GM18511 (cell line): ENCODE measurements around the gene TMEM222.

ENCODE experiments used
- ATAC-seq: cut with Tn5 transposase; IDR thresholded peaks from one replicate; pipeline ENCODE4 v1.9.1; 2021; ENCODE audit warnings: mild to moderate bottlenecking, moderate library complexity; ENCODE audit not compliant: unreplicated experiment

TMEM222 gene

DNA sequence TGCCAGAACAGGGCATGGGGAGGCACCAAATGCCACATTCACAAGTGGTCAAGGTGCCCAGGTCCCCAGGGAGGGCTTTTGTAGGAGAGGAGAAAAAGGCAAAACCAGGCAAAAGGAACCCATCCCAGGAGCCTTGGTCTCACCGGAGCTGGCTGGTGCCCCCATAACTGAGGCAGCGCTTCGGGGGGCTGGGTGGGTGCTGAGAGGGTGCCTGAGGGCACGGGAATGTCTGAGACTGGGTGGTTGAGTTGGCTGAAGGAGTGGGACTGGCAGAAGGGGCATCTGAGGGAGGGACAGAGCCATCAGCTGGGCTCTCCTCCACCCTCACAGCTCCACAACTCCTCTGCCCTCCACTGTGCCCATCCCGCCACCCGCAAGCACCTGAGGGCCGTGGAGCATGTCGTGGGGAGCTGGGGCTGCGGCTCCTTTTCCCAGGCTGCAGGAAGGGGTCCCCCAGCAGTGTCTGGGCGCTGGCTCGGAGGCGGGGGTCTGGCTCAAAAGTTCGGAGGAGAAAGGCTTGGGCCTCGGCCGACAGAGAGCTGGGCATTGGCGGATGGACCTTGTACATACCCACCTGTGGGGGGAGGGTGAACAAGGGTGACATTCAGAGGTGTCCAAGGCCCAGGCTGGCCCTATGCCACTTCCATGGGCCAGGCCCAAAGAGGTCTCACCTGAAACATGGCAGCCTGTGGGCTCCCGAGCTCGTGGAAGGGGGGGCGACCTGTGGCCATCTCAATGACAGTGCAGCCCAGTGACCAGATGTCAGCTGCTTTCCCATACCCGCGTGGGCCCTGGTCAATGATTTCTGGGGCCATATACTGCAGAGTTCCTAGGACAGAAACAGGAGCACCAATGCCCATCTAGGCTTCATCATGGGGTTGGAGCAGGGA is 36.3 kb downstream of the TMEM222 start:
- no peak for ATAC-seq

GRCh38 chr1:27358928-27359313 is 37.0 kb downstream of the TMEM222 start:
- no peak for ATAC-seq

GRCh38 chr1:27359822-27360158 is 37.8 kb downstream of the TMEM222 start:
- no peak for ATAC-seq

DNA sequence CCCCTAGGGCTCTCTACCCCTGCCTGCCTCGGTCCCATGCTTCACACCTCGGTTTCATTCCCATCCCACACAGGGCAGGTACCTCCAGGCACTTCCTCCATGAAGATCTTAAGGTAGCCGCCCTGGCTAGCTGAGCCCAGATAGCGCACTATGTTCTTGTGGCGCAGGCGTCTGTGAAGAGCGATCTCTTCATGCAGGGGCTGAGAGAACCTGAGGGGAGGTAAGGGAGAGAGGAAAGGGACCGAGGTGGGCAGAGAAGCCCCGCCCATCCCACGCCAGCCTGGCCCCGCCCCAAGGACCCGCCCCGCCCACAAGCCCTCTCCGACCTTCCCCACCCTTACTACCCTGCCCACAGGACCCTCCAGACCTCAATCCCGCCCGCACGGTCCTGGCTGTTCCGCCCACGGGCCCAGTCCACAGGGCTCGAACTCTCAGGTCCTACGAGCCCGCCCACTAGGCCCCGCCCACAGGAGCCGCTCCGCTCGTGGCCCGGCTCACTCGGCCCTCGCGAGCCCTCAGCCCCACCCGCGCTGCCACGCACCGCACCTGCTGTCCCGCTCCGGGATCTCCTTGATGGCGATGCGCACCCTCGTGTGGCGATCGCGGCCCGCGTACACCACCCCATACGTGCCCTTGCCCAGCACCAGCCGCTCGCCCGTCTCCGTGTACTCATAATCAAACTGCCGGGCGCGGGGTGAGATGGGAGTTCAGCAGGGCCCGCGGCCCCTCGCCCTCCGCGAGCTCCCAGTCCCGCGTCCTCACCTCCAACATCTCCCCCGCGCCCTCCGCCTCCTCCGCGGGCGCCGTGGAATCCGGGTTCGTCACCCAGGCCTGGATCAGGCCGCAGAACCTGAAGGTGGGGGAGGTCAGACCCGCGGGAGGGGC is 38.4 kb downstream of the TMEM222 start:
- ATAC-seq, result no peak

DNA sequence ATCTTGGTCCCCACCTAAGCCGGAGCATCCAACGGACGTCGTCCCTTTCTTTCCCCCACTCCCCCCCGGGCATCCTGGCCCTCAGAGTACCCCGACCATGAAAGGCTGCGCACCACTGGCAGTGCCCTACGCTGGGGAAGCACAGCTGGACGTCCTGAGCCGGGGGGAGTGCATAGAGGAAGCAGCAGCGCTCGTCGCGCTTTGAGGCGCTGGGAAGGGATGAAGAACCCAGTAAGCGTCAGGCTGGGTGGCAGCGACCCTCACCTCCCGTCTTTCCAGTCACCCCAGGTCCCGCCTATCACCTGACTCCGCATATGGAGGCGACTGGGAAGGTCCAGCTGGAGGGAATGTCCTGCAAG is 39.1 kb downstream of the TMEM222 start:
- no peak for ATAC-seq

DNA sequence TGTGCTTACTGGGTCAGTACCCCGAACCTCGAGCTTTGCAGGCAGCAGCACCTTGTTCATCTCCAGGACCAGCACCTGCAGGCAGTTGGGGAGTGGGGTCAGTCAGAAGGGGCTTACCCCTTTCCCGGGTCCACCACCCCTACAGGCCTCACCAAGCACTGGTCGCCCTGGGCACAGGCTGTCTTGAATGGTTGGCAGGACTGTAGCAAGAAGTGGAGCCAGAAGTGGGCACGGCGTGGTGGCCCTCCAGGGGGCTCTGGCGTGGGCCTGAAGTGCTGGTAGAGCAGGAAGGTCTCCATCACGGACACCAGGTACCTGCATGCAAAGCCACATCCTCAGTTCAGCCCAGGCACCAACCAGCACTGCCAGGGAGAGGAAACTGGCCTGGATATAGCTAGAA is 39.6 kb downstream of the TMEM222 start:
- ATAC-seq, result no peak

GRCh38 chr1:27363766-27364695 is 42.1 kb downstream of the TMEM222 start:
- ATAC-seq, result no peak

- ATAC-seq, result no peak
Observed at GRCh38 chr1:27364696-27365371, 42.9 kb downstream of the TMEM222 start.

DNA sequence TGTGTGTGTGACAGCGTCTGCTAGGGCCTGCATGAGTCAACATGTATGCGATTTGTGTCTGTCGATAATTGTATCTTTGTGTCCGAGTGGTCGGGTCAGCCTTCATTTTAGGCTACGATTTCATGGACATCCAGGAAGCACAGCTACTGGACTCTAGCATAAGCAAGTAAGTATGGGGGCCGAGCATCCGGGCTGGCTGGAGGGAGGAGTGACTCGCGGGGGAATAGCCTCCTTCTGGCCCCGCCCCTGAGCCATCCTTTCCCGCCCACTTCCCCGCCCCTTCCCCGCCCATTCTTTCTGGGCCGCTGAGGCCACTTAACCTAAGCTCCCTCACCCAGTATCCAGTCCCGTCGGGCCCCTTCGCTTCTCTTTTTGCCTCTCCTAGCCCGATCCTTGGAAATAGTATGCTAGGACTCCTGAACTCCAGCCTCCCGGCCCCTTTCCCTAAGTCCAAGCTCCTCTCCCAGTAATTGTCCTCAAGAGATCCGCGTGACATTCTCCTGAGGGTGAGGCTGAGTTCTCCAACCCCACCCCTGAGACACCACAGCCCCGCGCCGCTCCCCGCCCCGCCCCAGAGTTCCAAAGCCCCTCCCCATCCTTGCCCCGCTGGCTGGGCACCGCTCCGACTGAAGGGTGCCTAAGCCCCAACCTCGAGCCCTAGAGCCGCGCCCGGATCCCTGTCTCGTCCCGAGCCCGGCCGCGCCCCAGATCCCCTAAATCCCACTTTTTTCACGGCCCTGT is 43.6 kb downstream of the TMEM222 start:
- ATAC-seq, result peak; percentile 48

DNA sequence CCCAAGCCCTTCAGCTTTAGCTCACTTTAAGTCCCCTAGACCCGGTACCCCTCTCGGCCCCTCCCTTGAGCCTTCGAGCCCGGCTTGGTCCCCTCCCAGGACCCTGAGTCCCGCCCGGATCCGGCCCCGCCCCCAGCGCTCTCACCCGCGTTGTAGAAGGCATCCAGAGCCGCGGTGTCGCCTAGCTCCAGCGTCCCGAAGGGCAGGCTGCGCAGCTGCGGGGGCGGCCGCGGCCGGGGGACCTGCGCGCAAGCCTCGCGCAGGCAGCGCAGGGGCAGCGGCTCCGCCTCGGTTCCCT is 44.1 kb downstream of the TMEM222 start:
- ATAC-seq, result peak; percentile 38

DNA sequence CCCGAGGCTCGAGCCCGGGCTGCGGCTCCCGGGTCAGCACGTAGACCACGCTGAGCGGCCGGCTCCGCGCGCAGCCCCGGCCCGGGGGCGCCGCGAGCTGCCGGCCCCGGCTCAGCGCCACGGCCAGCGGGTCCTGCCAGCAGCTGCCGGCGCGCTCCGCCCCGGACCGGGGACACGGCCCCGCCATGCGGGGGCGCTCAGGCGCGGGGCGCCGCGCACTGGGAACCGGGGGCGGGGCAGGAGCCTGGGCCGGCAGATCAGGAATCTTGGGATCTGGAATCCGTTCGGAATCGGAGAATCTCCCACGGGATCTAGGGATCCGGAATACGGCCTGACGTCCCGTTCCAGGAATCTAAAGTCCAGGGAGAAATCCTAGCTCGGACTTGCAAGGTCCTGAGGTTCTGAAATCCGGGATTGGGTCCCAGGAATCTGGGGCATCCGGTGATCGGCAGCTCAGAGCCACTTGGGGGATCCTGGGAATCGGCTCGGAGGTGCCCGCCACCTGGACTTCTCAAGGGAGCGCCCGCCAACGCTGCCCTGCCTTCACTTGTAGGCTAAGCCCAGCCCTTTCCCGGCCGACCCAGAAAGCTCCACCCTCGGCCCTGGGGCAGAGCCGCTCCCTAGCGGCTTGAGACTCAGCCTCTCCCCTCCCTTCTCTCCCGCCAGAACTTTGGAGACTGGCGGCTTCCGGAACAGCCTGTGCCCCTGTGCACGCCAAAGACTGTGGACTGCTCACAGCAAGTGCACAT is 44.6 kb downstream of the TMEM222 start, which contains the start of gene MAP3K6:
MAP3K6 (minus strand) TSS at position 551 of the 749 bp plus-strand sequence; CDS start at position 187, 364 bp downstream.
- peak; percentile 38 for ATAC-seq

GRCh38 chr1:27367160-27367650 is 45.2 kb downstream of the TMEM222 start:
- no peak for ATAC-seq

DNA sequence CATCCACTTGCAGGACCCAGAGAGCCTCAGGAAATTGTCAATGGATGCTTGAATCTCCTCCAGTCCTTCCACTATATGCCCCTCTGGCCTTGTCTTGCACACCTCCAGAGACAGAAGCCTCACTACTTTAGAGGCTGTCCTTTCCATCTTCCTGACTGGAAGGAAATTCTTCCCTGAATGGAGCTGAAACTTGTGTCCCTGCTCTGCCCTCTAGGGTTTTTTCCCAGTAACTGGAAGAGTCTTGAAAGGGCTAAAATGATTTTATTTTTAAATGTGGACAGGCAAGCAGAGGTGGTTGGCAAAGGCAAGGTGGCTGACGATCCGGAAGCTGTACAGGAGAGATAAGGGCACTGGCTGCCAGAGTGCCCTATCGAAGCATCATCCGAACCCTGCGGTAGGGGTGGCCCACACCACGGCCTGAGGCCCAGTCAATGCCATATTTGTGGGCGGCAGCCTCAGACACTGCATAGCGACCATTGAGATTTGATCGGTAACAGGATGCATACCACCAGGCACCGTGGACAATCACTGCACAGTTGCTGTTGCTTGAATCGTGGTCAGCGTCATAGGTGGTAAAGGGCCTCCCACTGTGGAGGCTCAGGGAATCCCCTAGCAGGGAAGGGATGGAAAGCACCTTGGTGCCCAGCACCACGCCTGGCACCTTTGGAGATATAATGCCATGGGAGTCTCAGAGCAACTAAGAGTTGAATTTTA is 47.1 kb downstream of the TMEM222 start:
- ATAC-seq, result no peak

GRCh38 chr1:27372022-27372807 is 50.3 kb downstream of the TMEM222 start:
- no peak for ATAC-seq

DNA sequence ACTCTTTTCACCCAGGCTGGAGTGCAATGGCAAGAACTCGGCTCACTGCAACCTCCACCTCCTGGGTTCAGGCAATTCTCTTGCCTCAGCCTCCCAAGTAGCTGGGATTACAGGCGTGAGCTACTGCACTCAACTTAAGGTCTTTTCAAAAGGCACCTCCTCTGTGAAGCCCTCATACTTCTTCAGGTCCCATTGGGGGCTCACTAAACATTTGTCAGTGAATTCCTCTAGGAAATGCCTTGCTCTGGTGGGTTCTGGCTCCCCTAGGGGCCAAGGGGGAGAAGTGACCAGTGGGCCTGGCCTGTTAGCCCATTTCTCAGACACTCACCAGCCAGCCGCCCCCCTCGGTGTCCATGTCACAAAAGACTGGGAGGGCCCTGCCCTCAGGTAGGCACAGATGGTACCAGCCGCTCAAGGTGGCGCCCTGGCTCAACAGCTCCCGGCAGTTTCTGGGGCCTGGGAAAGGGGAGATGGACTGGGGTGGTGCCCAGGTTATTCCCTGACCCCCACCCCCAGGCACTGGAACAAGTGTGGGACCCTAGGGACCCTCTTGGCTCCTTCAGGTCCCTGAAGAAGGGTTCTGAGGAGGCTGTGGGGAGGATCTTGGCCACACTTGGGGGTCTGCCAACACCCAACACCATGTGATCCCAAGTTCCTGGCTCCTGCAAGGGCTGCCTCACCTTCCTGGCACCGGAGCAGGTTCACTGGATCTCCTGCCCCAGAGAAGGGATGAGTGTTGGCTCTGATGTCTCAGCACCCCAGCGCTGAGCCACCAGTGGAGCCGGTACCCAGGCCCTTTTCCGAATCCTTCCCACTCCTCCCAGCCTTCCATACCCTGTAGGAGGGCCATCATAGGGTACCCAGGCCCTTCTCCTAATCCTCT is 51.1 kb downstream of the TMEM222 start:
- ATAC-seq, result no peak

GRCh38 chr1:27374362-27375086 is 52.6 kb downstream of the TMEM222 start, which contains the start of gene FCN3:
FCN3 (minus strand) TSS chr1:27374824; CDS start chr1:27374818, 6 bp downstream.
- ATAC-seq, result no peak
